Gastrocnemius medialis (tissue), 4 donors: Measurements from ENCODE around the gene ITGA5. TPM values are rescaled to one million over a fixed set of nuclear protein-coding genes. Genes with fewer than 3 reads are reported as not detected.

Experiments used
- ATAC-seq, 2 donors: fragments of 150-250 bp; one replicate each; pipeline ENCODE4 v1.9.1; 2016
- DNase-seq, 2 donors: peaks; one replicate each; pipeline ENCODE4 v3.0.0-alpha.2; 2019
- H3K27ac ChIP-seq, 4 donors: fragments of 200-600 bp; sonication (generic); 1 replicate in 1 of 4; 2 replicates in 3 of 4; pipeline ENCODE4 v1.5.1; 2016 to 2018; ENCODE audit warnings: mild to moderate bottlenecking in 2 of 4, moderate library complexity in 1 of 4
- H3K27me3 ChIP-seq, 3 donors: fragments of 200-600 bp; sonication (generic) in 2 of 3; 1 replicate in 1 of 3; 2 replicates in 2 of 3; pipeline versions ENCODE4 v1.5.1 to v1.6.0; 2016 to 2019; ENCODE audit warnings: mild to moderate bottlenecking in 1 of 3, moderate library complexity in 1 of 3
- H3K36me3 ChIP-seq, 2 donors: fragments of 200-600 bp; sonication (generic) in 1 of 2; one replicate each; pipeline ENCODE4 v1.5.1; 2017 to 2018
- H3K4me1 ChIP-seq, 2 donors: fragments of 200-600 bp; sonication (generic) in 1 of 2; one replicate each; pipeline ENCODE4 v1.5.1; 2016 to 2017; ENCODE audit warnings: mild to moderate bottlenecking in 2 of 2
- H3K4me3 ChIP-seq, 4 donors: fragments of 200-600 bp; sonication (generic) in 3 of 4; 1 replicate in 1 of 4; 2 replicates in 3 of 4; pipeline ENCODE4 v1.5.1; 2016 to 2019; ENCODE audit warnings: mild to moderate bottlenecking in 2 of 4
- H3K9me3 ChIP-seq, 3 donors: fragments of 200-600 bp; sonication (generic) in 2 of 3; 1 replicate in 1 of 3; 2 replicates in 2 of 3; pipeline ENCODE4 v1.5.1; 2016 to 2019
- POLR2A ChIP-seq, 2 donors: fragments of 450-650 bp; IDR thresholded peaks; one replicate each; pipeline ENCODE4 v1.6.1; 2017; ENCODE audit warnings: antibody characterized with exemption in 2 of 2, mild to moderate bottlenecking in 2 of 2, moderate library complexity in 2 of 2
- in situ Hi-C, 4 donors: fragments of 200-750 bp; cut with MboI; loops; one replicate each; pipeline versions ENCODE4 v1.15.0 to v1.8.0; 2017; ENCODE audit warnings: low sequenced_read_pairs in 4 of 4
- intact Hi-C: fragments of 100-400 bp; cut with DNase I; formaldehyde crosslinking; loops from one replicate; pipeline ENCODE4 v1.15.1; 2023; ENCODE audit warnings: low total_unique reads
- total RNA-seq, 4 donors: library from RNA; depleted of rRNA; stranded (reverse); fragments of >200 nt; gene quantifications; one replicate each; pipeline versions ENCODE4 v1.1.0 to v1.2.3, GENCODE V29; 2016
- TF ChIP-seq, protein P1 (sequence below), 5 experiments: fragments of 450-650 bp in 3 of 5; fragments of 200-600 bp in 2 of 5; sonication (generic) in 2 of 5; IDR thresholded peaks in 4 of 5; conservative IDR thresholded peaks in 1 of 5; 1 replicate in 4 of 5; 2 replicates in 1 of 5; pipeline ENCODE4 v1.5.1; 2016 to 2019; ENCODE audit warnings: antibody characterized with exemption in 5 of 5, mild to moderate bottlenecking in 3 of 5, moderate library complexity in 3 of 5

ITGA5 gene
- total RNA-seq, 4 donors from 2014 or later, result 26.5 to 34.1 (median 30.9) TPM

DNA sequence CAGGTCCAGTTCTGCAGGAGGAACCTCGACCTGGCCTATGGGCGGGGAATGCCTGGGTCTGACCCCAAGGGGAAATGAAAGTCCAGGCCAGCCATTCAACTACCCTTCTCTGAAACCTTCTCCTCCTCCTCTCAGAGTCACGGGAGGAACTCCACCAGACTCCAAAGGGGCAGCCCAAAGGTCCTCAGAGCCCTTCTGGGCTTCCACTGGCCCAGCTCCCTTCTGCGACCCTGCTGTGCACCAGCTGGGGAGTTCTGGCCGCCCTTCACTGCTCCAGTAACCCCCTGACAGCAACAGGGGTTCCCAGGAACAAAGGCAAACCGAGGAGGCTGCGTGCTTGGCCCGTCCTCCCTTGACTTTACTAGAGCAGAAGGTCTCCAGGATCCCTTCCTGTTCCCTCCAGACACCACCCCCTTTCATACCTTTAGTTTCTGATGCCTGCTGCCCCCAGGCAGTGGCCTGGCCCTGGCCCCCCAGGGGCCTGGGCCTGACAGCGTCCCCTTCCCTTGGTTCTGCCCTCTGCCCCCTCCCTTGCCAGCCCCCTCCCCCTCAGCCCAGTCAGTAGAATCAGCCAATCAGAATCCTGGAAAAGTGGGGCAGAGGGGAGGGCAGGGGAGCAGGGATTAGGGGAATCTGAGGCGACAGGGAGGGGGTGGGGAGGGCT, 33.7 kb downstream of the ITGA5 start:
- peak overlapping the region; percentile 31 to 45 (median 37) for H3K4me3 ChIP-seq
- in situ Hi-C loops, result no loop called here

GRCh38 chr12:54384591-54385041, 34.5 kb downstream of the ITGA5 start, which contains the start of gene ZNF385A:
TSS of gene ZNF385A (minus strand) at chr12:54384733. CDS start at chr12:54384514, 219 bp downstream.
- no peak for ATAC-seq

More for the DNA sequence above, 33.7 kb downstream of the ITGA5 start:
- Histone ChIP-seq H3K4me1 (peaks cover 35 to 57% of the 10 kb centered on the region in 2 donors), H3K36me3 (no peaks in the 10 kb centered on the region), H3K27ac (peak overlapping the region; percentile 50 to 78 (median 64)), H3K27me3 (no peaks in the 10 kb centered on the region), H3K9me3 (no peaks in the 10 kb centered on the region)
- intact Hi-C loops, result no loop called here
- DNase-seq (no peak), ATAC-seq (peak; percentile 23 to 49)
- TF ChIP-seq POLR2A (IDR thresholded peaks at IDR 0.05), result peak in 1 of 2 donors; percentile 59
- TF ChIP-seq, protein P1, sequence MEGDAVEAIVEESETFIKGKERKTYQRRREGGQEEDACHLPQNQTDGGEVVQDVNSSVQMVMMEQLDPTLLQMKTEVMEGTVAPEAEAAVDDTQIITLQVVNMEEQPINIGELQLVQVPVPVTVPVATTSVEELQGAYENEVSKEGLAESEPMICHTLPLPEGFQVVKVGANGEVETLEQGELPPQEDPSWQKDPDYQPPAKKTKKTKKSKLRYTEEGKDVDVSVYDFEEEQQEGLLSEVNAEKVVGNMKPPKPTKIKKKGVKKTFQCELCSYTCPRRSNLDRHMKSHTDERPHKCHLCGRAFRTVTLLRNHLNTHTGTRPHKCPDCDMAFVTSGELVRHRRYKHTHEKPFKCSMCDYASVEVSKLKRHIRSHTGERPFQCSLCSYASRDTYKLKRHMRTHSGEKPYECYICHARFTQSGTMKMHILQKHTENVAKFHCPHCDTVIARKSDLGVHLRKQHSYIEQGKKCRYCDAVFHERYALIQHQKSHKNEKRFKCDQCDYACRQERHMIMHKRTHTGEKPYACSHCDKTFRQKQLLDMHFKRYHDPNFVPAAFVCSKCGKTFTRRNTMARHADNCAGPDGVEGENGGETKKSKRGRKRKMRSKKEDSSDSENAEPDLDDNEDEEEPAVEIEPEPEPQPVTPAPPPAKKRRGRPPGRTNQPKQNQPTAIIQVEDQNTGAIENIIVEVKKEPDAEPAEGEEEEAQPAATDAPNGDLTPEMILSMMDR (IDR thresholded peaks at IDR 0.05 in 4 of 5, conservative IDR thresholded peaks at IDR 0.05 in 1 of 5), result no peak

GRCh38 chr12:54383041-54383609, 35.9 kb downstream of the ITGA5 start:
- intact Hi-C loops, result no loop called here

More at GRCh38 chr12:54384591-54385041, 34.5 kb downstream of the ITGA5 start, which contains the start of gene ZNF385A:
- no peaks in the 10 kb centered on the region for H3K9me3 ChIP-seq
- peak within 1 kb of the TSS; percentile 50 to 78 (median 64) for H3K27ac ChIP-seq
- H3K36me3 ChIP-seq, result no peaks in the 10 kb centered on the region
- in situ Hi-C loops (no loop called here), intact Hi-C loops (no loop called here)
- H3K27me3 ChIP-seq, result no peaks in the 10 kb centered on the region
- no peak for DNase-seq
- H3K4me1 ChIP-seq, result peaks cover 35 to 63% of the 10 kb centered on the region in 2 donors
- H3K4me3 ChIP-seq, result peak within 1 kb of the TSS; percentile 31 to 45 (median 37)
- TF ChIP-seq POLR2A (IDR thresholded peaks at IDR 0.05), result no peak
- TF ChIP-seq, protein P1 (IDR thresholded peaks at IDR 0.05 in 4 of 5, conservative IDR thresholded peaks at IDR 0.05 in 1 of 5), result no peak

DNA sequence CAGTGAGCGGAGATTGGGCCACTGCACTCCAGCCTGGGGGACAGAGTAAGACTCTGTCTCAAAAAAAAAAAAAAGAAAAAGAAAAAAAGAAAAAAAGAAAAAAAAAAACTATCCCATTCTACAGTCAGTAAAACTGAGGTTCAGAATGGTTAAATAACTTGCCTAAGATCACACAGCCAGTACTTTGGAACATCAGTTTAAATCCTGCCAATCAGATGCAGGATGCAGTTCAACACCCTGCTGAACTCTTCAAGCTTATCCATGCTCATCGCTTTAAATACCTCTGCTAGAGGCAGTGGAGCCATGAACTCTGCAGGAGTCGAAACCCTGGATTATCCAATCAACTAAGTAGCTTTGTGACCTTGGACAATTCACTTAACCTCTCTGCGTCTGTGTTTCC, 37.9 kb downstream of the ITGA5 start:
- H3K4me1 ChIP-seq, result peaks cover 39 to 58% of the 10 kb centered on the region in 2 donors
- no peak overlapping the region for H3K4me3 ChIP-seq
- ATAC-seq, result no peak
- in situ Hi-C loops, result no loop called here
- no peaks in the 10 kb centered on the region for H3K9me3 ChIP-seq
- no peak for DNase-seq
- intact Hi-C loops, result no loop called here
- H3K36me3 ChIP-seq, result no peaks in the 10 kb centered on the region
- H3K27me3 ChIP-seq, result no peaks in the 10 kb centered on the region
- H3K27ac ChIP-seq, result peak overlapping the region in 3 of 4 donors; percentile 3 to 78 (median 72)
- TF ChIP-seq POLR2A (IDR thresholded peaks at IDR 0.05), result no peak
- TF ChIP-seq, protein P1 (IDR thresholded peaks at IDR 0.05 in 4 of 5, conservative IDR thresholded peaks at IDR 0.05 in 1 of 5), result no peak

More at GRCh38 chr12:54383041-54383609, 35.9 kb downstream of the ITGA5 start:
- ATAC-seq (peak in 1 of 2 donors; percentile 20), DNase-seq (no peak)
- peak overlapping the region in 2 of 4 donors; percentile 43 to 78 for H3K27ac ChIP-seq
- H3K27me3 ChIP-seq, result no peaks in the 10 kb centered on the region
- peaks cover 45 to 62% of the 10 kb centered on the region in 2 donors for H3K4me1 ChIP-seq
- in situ Hi-C loops, result no loop called here
- no peaks in the 10 kb centered on the region for H3K36me3 ChIP-seq
- TF ChIP-seq, protein P1 (IDR thresholded peaks at IDR 0.05 in 4 of 5, conservative IDR thresholded peaks at IDR 0.05 in 1 of 5), result no peak
- TF ChIP-seq POLR2A (IDR thresholded peaks at IDR 0.05), result no peak
- no peaks in the 10 kb centered on the region for H3K9me3 ChIP-seq
- H3K4me3 ChIP-seq, result no peak overlapping the region
